Stimulated activated CD4-positive, alpha-beta T cell treated with anti-CD3 and anti-CD28 coated beads, Interleukin-2, amount 100 ng/mL, for 24 hours (primary cell): ENCODE results near the gene OSCAR.

ENCODE experiments used
- DNase-seq, 2 donors: peaks; one replicate each; pipeline ENCODE4 v3.0.0-alpha.2; 2020

Gene OSCAR, protein sequence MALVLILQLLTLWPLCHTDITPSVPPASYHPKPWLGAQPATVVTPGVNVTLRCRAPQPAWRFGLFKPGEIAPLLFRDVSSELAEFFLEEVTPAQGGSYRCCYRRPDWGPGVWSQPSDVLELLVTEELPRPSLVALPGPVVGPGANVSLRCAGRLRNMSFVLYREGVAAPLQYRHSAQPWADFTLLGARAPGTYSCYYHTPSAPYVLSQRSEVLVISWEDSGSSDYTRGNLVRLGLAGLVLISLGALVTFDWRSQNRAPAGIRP

GRCh38 chr19:54100561-54100960, at the start of gene OSCAR:
TSS of gene OSCAR (minus strand) at chr19:54100803. CDS start at chr19:54100792, 11 bp downstream.
- DNase-seq, result no peak

DNA sequence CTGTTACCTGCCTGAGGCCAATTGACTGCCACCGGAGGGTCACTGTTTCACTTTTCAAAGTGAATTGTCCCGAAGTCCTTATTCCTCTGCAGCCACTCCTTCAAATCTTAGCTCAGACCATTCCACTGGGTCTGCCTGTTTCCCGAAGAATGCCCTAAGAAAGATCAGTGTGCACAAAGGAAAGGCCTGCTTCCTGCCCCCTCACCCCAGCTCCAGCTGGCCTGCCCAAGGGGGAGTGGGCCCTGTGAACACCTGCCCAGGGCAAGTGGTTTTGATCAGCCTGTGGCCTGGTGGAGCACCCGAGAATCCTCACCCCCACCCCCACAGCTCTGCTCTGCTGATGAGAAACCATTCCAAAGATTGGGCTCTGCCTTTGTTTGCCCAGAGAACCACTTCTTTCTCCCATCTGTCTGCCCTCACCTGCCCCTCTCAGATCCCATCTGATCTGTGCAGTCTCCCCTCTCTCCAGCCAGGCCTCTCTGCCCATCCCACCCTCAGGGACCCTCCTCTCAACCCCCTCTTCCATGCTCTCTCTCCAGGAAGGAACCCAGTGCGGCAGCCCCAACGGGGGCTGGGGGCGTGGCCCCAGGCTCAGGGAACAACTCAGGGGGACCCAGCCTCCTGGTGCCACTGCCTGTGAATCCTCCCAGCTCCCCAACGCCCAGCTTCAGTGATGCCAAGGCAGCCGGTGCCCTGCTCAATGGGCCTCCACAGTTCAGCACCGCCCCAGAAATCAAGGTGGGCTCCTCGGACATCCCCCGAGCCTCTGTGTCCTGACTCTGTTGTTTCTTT, 48.6 kb upstream of the OSCAR start:
- no peak for DNase-seq

- no peak for DNase-seq
Measured at GRCh38 chr19:54148158-54148557, 47.6 kb upstream of the OSCAR start.

- DNase-seq, result no peak
Measured at GRCh38 chr19:54147676-54148075, 47.1 kb upstream of the OSCAR start.

GRCh38 chr19:54145541-54146158, 45.0 kb upstream of the OSCAR start:
- DNase-seq, result no peak

DNA sequence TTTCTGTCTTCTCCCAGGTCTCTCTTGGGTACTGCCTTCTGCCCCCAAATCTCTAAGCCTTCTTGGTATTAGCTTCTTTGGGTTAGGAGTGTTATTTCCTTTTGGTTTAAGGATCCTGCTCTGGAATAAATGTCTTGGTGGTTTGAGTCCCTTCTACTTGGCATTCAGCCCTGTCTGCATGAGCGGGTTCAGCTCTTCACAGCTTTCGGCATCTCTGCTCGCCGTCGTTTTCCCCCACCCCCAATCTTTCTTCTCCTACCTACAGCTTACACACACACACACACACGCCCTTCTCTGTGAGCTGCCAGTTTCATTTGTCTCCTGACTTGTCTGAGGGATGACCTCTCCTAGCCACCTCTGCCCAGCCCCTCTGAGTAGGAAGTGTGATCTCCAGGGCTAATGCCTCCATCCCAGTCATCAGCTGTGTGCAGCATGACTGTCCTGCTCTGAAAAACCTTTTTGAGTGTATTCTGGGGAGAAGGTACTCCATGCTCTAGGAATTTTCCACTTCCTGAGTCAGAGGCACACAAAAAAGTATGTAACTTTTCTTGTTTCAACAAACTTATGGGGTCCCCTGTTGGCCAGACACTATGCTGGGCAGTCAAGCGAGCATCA, 41.7 kb upstream of the OSCAR start:
- no peak for DNase-seq

GRCh38 chr19:54141356-54141755, 40.8 kb upstream of the OSCAR start:
- no peak for DNase-seq

DNA sequence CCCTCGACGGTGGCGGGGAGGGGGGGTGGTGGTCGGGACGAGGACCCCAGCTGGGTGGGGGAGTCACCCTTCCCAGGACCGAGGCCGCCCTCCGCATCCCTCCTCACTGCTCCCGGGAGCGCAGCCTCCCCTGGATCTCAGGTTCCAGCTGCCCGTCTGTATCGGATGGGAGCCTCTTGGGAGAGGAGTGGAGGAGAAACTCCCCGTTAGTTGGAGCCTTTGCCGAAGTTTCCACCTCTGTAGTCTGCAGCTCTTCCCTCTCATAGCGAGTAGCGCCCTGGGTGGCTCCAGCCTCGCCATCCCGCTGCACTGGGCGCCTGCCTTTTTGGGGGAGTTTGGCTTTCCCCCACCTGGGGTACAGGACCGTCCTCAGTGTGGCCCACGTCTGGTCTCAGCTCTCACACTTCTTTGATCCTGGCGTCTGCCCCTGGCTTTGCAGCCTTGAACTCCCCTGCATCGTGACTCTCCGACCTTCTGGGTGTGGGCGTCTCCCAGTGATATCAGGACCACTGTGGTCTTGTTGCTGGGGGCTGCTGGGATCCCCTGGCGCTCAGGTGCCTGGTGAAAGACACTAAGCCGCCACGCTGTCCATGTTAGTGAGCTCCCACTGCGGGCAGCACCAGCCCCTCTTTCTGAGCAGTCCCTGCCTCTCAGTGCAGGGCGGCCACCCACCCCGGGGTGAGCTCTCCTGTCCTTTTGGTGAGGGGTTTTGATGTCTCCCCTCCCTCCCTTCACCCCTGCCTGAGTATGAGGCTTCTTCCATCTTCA, 38.1 kb upstream of the OSCAR start:
- DNase-seq, result peak; percentile 29 to 40

DNA sequence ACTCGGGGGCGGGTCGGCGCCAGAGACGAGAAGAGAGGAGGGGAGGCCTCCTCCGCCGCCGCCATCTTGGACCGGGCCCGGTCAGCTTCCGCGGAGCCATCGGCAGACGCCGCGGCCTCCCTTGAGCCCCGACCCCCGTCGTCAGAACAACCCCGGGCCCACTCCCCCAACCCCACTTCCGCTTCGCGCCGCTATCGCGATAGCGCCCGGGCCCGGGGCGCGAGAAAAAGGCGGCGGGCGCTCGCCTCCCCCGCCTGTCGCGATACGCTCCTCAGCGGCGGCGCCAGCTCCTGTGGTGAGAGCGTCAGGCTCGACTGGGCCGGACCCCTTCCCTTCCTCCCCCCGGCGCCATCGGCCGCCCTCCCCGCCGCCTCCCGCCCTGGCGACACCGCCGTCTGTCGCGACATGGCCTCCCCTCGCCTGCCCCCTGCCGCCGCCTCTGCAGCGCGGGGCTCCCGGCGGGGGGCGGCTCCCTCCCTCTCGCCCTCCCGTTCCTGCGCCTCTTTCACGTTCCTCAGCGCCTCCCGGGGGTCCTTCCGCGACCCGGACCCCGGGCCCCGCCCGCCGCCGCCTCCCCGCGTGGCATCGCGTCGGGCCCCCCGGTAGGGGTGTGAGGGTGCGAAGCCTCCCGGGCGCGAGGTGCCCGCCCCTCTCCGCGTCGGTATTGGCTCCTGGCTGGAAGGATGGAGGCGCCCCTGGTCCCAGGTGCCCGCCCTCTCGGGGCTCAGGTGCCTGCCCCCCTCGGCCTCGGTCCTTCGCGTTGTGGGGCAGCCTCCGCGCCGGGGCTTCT, 37.3 kb upstream of the OSCAR start, which contains the start of gene CNOT3:
CNOT3 (plus strand) TSS at position 64 of the 790 bp plus-strand sequence. CDS start 5,217 bp downstream, outside the sequence.
- peak; percentile 35 to 43 for DNase-seq

GRCh38 chr19:54136864-54137698, 36.5 kb upstream of the OSCAR start:
- DNase-seq, result peak; percentile 98

GRCh38 chr19:54136086-54136863, 35.7 kb upstream of the OSCAR start:
- DNase-seq, result no peak

DNA sequence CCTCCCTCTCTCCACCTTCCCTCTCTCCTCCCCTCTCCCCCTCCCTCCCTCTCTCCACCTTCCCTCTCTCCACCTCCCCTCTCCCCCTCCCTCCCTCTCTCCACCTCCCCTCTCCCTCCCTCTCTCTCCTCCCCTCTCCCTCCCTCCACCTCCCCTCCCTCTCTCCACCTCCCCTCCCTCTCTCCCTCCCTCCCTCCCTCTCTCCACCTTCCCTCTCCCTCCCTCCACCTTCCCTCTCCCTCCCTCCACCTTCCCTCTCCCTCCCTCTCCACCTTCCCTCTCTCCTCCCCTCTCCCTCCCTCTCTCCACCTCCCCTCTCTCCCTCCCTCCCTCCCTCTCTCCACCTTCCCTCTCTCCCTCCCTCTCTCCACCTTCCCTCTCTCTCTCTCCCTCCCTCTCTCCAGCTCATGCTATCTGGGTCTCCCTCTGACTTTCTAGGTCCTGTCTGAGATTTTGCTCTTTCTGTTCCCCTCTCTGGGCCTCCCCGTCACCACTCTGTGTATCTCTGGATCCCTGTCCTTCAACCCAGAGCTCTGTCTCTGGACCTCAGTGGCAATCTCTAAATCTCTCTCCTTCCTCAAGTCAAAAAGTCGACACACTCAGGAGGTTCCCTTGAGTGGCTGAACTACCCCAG, 33.5 kb upstream of the OSCAR start:
- DNase-seq, result no peak

DNA sequence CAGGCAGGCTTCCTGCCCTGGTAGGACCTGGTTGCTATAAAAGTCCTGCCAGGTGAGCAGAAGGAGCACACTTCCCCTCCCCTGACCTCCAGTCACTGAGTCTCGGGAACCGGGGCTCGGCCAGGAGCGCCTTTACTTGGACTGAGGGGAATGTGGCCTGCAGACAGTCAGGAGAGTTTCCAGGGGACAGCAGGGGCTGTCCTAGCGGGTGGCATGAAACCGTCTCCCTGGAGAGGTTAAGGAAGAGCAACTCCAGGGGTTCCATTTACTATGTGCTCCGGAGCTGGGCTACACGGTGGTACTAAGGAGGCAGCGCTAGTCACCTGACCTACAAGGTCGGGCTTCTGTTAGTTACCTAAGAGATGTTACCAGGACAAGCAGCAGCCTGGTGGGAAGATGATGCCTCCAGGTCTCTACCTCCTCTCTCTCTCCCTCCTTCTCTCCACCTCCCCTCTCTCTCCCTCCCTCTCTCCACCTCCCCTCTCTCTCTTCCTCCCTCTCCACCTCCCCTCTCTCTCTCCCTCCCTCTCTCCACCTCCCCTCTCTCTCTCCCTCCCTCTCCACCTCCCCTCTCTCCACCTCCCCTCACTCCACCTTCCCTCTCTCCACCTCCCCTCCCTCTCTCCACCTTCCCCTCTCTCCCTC, 32.8 kb upstream of the OSCAR start:
- no peak for DNase-seq

GRCh38 chr19:54129617-54129996, 29.0 kb upstream of the OSCAR start:
- no peak for DNase-seq

- no peak for DNase-seq
Measured at GRCh38 chr19:54128796-54129616, 28.4 kb upstream of the OSCAR start.

DNA sequence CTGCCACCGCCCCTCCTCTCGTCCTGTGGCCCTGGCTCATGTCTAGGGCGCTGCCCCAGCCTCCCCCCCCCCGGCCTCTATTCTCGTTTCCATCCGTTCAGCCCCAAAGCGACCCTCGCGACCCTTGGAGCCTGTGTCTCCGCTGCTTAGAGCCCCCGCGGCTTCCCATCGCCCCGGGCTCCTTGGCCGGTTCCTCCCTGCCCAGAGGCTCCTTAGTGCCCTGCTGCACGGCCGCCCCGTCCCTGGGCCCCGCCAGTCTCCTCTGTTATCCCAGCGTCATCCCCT, 27.8 kb upstream of the OSCAR start:
- DNase-seq, result no peak

DNA sequence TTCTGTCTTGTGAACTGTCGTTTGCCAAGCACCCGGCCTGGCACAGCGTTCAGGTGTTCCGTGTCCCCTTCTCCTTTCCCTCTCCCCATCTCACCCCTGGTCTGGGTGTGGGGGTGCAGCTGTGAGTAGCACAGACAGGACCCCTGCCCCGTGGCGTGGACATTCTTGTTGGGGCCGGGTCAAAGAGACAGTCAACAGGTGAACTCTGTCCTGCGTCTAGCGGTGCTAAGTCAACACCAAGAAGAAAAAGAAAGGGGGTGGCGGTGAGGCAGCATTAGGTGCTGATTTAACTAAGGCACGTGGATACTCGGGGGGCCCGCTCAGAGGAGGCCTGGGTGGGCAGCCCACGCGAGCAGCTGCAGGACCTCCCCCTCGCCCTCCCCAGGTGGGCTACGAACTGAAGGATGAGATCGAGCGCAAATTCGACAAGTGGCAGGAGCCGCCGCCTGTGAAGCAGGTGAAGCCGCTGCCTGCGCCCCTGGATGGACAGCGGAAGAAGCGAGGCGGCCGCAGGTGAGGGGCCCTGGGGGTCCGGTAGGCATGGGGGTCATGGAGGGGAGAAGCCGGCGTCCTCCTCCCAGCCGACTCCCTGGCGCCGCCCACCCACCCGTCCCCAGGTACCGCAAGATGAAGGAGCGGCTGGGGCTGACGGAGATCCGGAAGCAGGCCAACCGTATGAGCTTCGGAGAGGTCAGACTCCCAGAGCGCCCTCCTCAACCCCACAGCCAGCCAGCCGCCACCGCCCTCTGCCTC, 27.3 kb upstream of the OSCAR start:
- no peak for DNase-seq

- no peak for DNase-seq
Measured at GRCh38 chr19:54125713-54126112, 25.1 kb upstream of the OSCAR start.
